Lung (tissue), 16 donors: ENCODE measurements around the gene EGF. TPM values are rescaled to one million over a fixed set of nuclear protein-coding genes. Genes with fewer than 3 reads are reported as not detected.

Experiments used
- ATAC-seq: fragments of 200-7000 bp; cut with Tn5 transposase; one replicate; pipeline ENCODE4 v1.9.1; 2020; ENCODE audit warnings: moderate number of reproducible peaks; ENCODE audit not compliant: insufficient read depth, low FRiP score
- DNase-seq, 3 donors: peaks; one replicate each; pipeline ENCODE4 v3.0.0-alpha.2; 2013 to 2017
- H3K27ac ChIP-seq, 2 donors: one replicate each; pipeline ENCODE4 v1.5.1; 2013; ENCODE audit warnings: mild to moderate bottlenecking in 2 of 2, moderate library complexity in 2 of 2, control low read depth in 1 of 2, inconsistent platforms in 1 of 2, low read depth in 1 of 2, low read length in 1 of 2
- H3K27me3 ChIP-seq, 3 donors: one replicate each; pipeline ENCODE4 v1.5.1; 2013; ENCODE audit warnings: low read length in 2 of 3; ENCODE audit not compliant: control insufficient read depth in 3 of 3, insufficient read depth in 3 of 3
- H3K36me3 ChIP-seq, 4 donors: one replicate each; pipeline ENCODE4 v1.5.1; 2013; ENCODE audit warnings: low read length in 4 of 4, mild to moderate bottlenecking in 1 of 4, moderate library complexity in 1 of 4; ENCODE audit not compliant: control insufficient read depth in 4 of 4, insufficient read depth in 4 of 4
- H3K4me1 ChIP-seq, 5 donors: one replicate each; pipeline ENCODE4 v1.5.1; 2013; ENCODE audit warnings: low read length in 5 of 5, mild to moderate bottlenecking in 2 of 5, moderate library complexity in 1 of 5; ENCODE audit not compliant: control insufficient read depth in 5 of 5, insufficient read depth in 5 of 5
- H3K4me3 ChIP-seq: one replicate; pipeline ENCODE4 v1.5.1; 2013; ENCODE audit warnings: mild to moderate bottlenecking, control low read depth, moderate library complexity
- H3K9ac ChIP-seq, 2 donors: one replicate each; pipeline ENCODE4 v1.5.1; 2013; ENCODE audit warnings: low read length in 2 of 2, control low read depth in 1 of 2; ENCODE audit not compliant: insufficient read depth in 1 of 2
- H3K9me3 ChIP-seq, 4 donors: one replicate each; pipeline ENCODE4 v1.5.1; 2013; ENCODE audit warnings: low read length in 3 of 4, mild to moderate bottlenecking in 1 of 4, moderate library complexity in 1 of 4; ENCODE audit not compliant: control insufficient read depth in 4 of 4, insufficient read depth in 3 of 4
- WGBS, 2 donors: extraction: QIAGEN DNeasy Blood & Tissue Kit; methylation state at CpG; one replicate each; pipeline ENCODE4 v1.1.7; 2013; 5-methylcytosine and 5-hydroxymethylcytosine counted together
- long read RNA-seq, 5 donors: transcript quantifications; one replicate each; lab custom pipeline, GENCODE V29; 2026
- polyA plus RNA-seq, 2 donors: library from polyadenylated mRNA; stranded (reverse); fragments of 200-250 nt; gene quantifications; one replicate each; pipeline ENCODE4 v1.2.1, GENCODE V29; 2013
- total RNA-seq, 2 donors: library from RNA; depleted of rRNA in 1 of 2; stranded (reverse); fragments of >200 nt in 1 of 2; gene quantifications; one replicate each; pipeline ENCODE4 v1.2.1, GENCODE V29; 2014 to 2021
- TF ChIP-seq, protein P1 (sequence below): IDR thresholded peaks from 2 replicates; pipeline ENCODE4 v1.5.1; 2012; ENCODE audit warnings: mild to moderate bottlenecking; ENCODE audit errors: control extremely low read depth, extremely low read depth
- donor health status: control.
- donor health status: control.
- donor health status: Bipolar disorder and iron deficiency.
- donor health status: healthy.
- donor health status: DM: yes; HTN: yes; CAD: no.

EGF gene
- total RNA-seq (1 to 10 TPM; 1.7 to 2.6 TPM), polyA plus RNA-seq (1 to 10 TPM in 1 of 2 donors, under 1 TPM in 1; 0.75 to 1.4 TPM)
- long read RNA-seq, donor 1, result 0 reads
- long read RNA-seq, donor 2, result 0 reads
- long read RNA-seq, donor 3, result 0 reads
- long read RNA-seq, donor 4, result 0 reads
- long read RNA-seq, donor 5, result 0 reads

DNA sequence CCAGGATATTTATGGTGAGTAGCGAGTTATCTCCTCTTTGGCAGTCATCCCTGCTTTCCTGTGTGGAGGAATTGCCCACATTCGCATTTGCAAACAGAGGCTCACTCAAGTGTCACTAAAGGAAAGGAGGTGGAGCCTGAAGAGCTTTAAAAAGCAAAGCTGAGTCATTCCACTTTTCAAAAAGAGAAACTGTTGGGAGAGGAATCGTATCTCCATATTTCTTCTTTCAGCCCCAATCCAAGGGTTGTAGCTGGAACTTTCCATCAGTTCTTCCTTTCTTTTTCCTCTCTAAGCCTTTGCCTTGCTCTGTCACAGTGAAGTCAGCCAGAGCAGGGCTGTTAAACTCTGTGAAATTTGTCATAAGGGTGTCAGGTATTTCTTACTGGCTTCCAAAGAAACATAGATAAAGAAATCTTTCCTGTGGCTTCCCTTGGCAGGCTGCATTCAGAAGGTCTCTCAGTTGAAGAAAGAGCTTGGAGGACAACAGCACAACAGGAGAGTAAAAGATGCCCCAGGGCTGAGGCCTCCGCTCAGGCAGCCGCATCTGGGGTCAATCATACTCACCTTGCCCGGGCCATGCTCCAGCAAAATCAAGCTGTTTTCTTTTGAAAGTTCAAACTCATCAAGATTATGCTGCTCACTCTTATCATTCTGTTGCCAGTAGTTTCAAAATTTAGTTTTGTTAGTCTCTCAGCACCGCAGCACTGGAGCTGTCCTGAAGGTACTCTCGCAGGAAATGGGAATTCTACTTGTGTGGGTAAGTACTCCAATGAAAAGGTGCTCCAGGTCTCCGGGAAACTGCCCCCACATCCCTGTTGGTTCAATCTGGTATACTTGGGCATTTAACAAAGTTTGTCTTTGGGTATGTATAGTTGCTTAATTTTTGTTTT lies at the start of gene EGF:
EGF (plus strand) TSS at position 178 of the 890 bp plus-strand sequence; CDS start at position 631, 453 bp downstream.
- DNase-seq, result peak in 2 of 3 donors; percentile 18 to 59

DNA sequence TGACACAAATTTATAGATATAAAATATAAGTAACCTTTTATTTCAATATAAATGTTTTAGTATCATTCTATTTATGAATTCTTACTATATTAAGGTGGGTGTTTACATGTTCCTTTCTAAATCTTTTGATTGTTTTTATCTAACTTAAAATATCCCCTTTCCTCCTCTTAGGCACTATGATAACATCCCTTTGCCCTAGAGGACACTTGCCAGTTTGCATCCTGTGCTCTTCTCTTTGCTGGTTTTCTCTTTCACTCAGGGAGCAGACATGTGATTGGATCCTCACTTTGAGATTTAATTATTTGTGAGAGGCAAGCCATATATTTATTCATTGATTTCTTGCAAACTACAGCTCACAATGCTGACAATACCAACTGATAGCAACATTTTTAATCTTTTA lies 48.5 kb upstream of the EGF start:
- DNase-seq, result no peak
- no peaks in the 10 kb centered on the region for H3K4me1 ChIP-seq

More for the DNA sequence above, at the start of gene EGF:
- TF ChIP-seq, protein P1, sequence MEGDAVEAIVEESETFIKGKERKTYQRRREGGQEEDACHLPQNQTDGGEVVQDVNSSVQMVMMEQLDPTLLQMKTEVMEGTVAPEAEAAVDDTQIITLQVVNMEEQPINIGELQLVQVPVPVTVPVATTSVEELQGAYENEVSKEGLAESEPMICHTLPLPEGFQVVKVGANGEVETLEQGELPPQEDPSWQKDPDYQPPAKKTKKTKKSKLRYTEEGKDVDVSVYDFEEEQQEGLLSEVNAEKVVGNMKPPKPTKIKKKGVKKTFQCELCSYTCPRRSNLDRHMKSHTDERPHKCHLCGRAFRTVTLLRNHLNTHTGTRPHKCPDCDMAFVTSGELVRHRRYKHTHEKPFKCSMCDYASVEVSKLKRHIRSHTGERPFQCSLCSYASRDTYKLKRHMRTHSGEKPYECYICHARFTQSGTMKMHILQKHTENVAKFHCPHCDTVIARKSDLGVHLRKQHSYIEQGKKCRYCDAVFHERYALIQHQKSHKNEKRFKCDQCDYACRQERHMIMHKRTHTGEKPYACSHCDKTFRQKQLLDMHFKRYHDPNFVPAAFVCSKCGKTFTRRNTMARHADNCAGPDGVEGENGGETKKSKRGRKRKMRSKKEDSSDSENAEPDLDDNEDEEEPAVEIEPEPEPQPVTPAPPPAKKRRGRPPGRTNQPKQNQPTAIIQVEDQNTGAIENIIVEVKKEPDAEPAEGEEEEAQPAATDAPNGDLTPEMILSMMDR, result no peak
- H3K27me3 ChIP-seq, result no peaks in the 10 kb centered on the region
- no peaks in the 10 kb centered on the region for H3K9me3 ChIP-seq
- WGBS, 2 donors, result 46 to 55% methylated on average over 9 of the region's 9 CpGs
- H3K9ac ChIP-seq, result no peak within 1 kb of the TSS
- peaks cover 0 to 22% (median 8%) of the 10 kb centered on the region in 5 donors for H3K4me1 ChIP-seq
- no peak within 1 kb of the TSS for H3K4me3 ChIP-seq
- H3K27ac ChIP-seq, result peak within 1 kb of the TSS in 1 of 2 donors; percentile 79
- ATAC-seq, result peak; percentile 36
- no peaks in the 10 kb centered on the region for H3K36me3 ChIP-seq

DNA sequence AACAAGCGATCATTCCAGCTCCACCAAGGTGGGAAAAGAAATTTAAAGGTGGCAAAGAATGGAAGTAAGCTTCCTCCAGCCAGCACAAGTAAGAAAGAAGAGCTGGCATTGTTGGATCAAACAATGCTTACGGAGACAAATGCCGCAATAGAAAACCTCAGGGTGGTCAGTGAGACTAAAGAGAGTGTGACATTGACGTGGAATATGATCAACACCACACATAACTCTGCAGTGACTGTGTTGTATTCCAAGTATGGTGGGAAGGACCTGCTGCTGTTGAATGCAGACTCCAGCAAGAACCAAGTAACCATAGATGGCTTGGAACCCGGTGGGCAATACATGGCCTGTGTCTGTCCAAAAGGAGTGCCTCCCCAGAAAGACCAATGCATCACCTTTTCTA lies 42.6 kb upstream of the EGF start:
- no peak for ATAC-seq
- Histone ChIP-seq H3K4me1 (no peaks in the 10 kb centered on the region), H3K4me3 (no peak overlapping the region), H3K36me3 (peaks cover 0 to 7% (median 0%) of the 10 kb centered on the region in 4 donors), H3K9ac (no peak overlapping the region), H3K27me3 (no peaks in the 10 kb centered on the region), H3K9me3 (peaks cover 0 to 4% (median 0%) of the 10 kb centered on the region in 4 donors), H3K27ac (no peak overlapping the region)
- no peak for DNase-seq
- TF ChIP-seq, protein P1, result no peak
- WGBS, 2 donors, result 95 to 98% methylated on average over 5 of the region's 5 CpGs

More for the DNA sequence above, 48.5 kb upstream of the EGF start:
- H3K27me3 ChIP-seq, result no peaks in the 10 kb centered on the region
- H3K36me3 ChIP-seq, result peaks cover 0 to 2% (median 0%) of the 10 kb centered on the region in 4 donors
- H3K4me3 ChIP-seq, result no peak overlapping the region
- TF ChIP-seq, protein P1, result no peak
- ATAC-seq, result no peak
- H3K9ac ChIP-seq, result no peak overlapping the region
- H3K27ac ChIP-seq, result no peak overlapping the region
- H3K9me3 ChIP-seq, result peaks cover 0 to 2% (median 0%) of the 10 kb centered on the region in 4 donors
